HCT116 (cell line): ENCODE data around the gene PRDM1. TPM values are rescaled to one million over a fixed set of nuclear protein-coding genes. Genes with fewer than 3 reads are reported as not detected.

Experiments
- ATAC-seq: fragments of 200-7000 bp; cut with Tn5 transposase; 2 replicates; pipeline ENCODE4 v1.9.1; 2020; ENCODE audit warnings: mild to moderate bottlenecking, moderate library complexity
- BruUV-seq: library from RNA; stranded (reverse); fragments of 400-500 nt; replicated peaks from 2 replicates; lab custom pipeline; 2021; lab: Mats Ljungman, UMichigan
- CTCF ChIA-PET: fragments of 300-600 bp; sonication (Branson Sonifier 250); formaldehyde crosslinking; loops from one replicate; lab custom pipeline; 2021; ENCODE audit warnings: antibody characterized with exemption; lab: Charles Lee
- POLR2A ChIA-PET: fragments of 300-600, 350-600 bp; sonication (Branson Sonifier 250); formaldehyde crosslinking; loops from one replicate; lab custom pipeline; 2021; ENCODE audit warnings: antibody characterized with exemption; lab: Charles Lee
- RAD21 ChIA-PET, 2 experiments: fragments of 300-600 bp; sonication (Branson Sonifier 250); formaldehyde crosslinking; loops; one replicate each; lab custom pipeline; 2023; ENCODE audit warnings: low total read pairs in 2 of 2; ENCODE audit not compliant: uncharacterized antibody in 2 of 2, unreplicated experiment in 2 of 2, low non-redundant PET in 1 of 2; lab: Charles Lee
- DNase-seq: peaks from one replicate; pipeline ENCODE4 v3.0.0-alpha.2; 2010; ENCODE audit warnings: low read depth, low spot score
- H2AFZ ChIP-seq: fragments of 200-600 bp; shearing (Covaris generic), sonication (generic); 2 replicates; pipeline ENCODE4 v1.6.1; 2017; ENCODE audit warnings: low read depth, mixed run types, mixed read lengths, antibody characterized with exemption, low read length; ENCODE audit not compliant: poor library complexity, severe bottlenecking
- H3K27ac ChIP-seq: 2 replicates; pipeline ENCODE4 v1.5.1; 2012; ENCODE audit warnings: low read depth, low read length
- H3K27me3 ChIP-seq: fragments of 200-600 bp; sonication (generic); 2 replicates; pipeline ENCODE4 v1.6.1; 2016; ENCODE audit warnings: mixed run types, low read length, mixed read lengths; ENCODE audit not compliant: insufficient read depth
- H3K36me3 ChIP-seq, 2 experiments: fragments of 200-500 bp in 1 of 2; fragments of 200-600 bp in 1 of 2; sonication (Bioruptor generic) in 1 of 2; sonication (generic) in 1 of 2; 2 replicates each; pipeline versions ENCODE4 v1.5.1 to v1.6.1; 2014 to 2016; ENCODE audit warnings: low read length in 2 of 2, inconsistent platforms in 1 of 2, mixed read lengths in 1 of 2, mixed run types in 1 of 2; ENCODE audit not compliant: insufficient read depth in 2 of 2, control insufficient read depth in 1 of 2
- H3K4me1 ChIP-seq, 2 experiments: fragments of 200-600 bp in 1 of 2; sonication (generic) in 1 of 2; 2 replicates each; pipeline versions ENCODE4 v1.5.1 to v1.6.1; 2012 to 2017; ENCODE audit warnings: low read length in 2 of 2, inconsistent platforms in 1 of 2, mild to moderate bottlenecking in 1 of 2, mixed read lengths in 1 of 2, mixed run types in 1 of 2, moderate library complexity in 1 of 2; ENCODE audit not compliant: insufficient read depth in 2 of 2, control insufficient read depth in 1 of 2
- H3K4me2 ChIP-seq: fragments of 200-600 bp; sonication (generic); 2 replicates; pipeline ENCODE4 v1.6.1; 2017; ENCODE audit warnings: mixed run types, low read length, mixed read lengths
- H3K4me3 ChIP-seq, 2 experiments: fragments of 200-600 bp in 1 of 2; sonication (generic) in 1 of 2; replicated peaks in 1 of 2; 2 replicates each; pipeline ENCODE4 v1.5.1; 2011 to 2016; ENCODE audit warnings: low read length in 2 of 2, control low read depth in 1 of 2, low read depth in 1 of 2, mild to moderate bottlenecking in 1 of 2, mixed read lengths in 1 of 2, mixed run types in 1 of 2
- H3K79me2 ChIP-seq: fragments of 200-600 bp; sonication (generic); 2 replicates; pipeline ENCODE4 v1.6.1; 2017; ENCODE audit warnings: mild to moderate bottlenecking, mixed run types, low read length, moderate library complexity, mixed read lengths; ENCODE audit not compliant: insufficient read depth
- H3K9ac ChIP-seq: fragments of 200-600 bp; sonication (generic); 2 replicates; pipeline ENCODE4 v1.6.1; 2016; ENCODE audit warnings: low read length, mixed read lengths
- H3K9me2 ChIP-seq: fragments of 200-600 bp; sonication (generic), shearing (Covaris generic); 2 replicates; pipeline ENCODE4 v1.6.1; 2017; ENCODE audit warnings: mixed run types, mild to moderate bottlenecking, moderate library complexity; ENCODE audit not compliant: insufficient read depth
- H3K9me3 ChIP-seq, 2 experiments: fragments of 200-500 bp in 1 of 2; fragments of 200-600 bp in 1 of 2; sonication (Bioruptor generic) in 1 of 2; sonication (generic) in 1 of 2; 2 replicates each; pipeline ENCODE4 v1.6.1; 2014 to 2017; ENCODE audit warnings: low read length in 2 of 2, mixed read lengths in 2 of 2, inconsistent platforms in 1 of 2, low read depth in 1 of 2, mild to moderate bottlenecking in 1 of 2, mixed run types in 1 of 2, moderate library complexity in 1 of 2; ENCODE audit not compliant: control insufficient read depth in 1 of 2, insufficient read depth in 1 of 2
- H4K20me1 ChIP-seq: fragments of 200-600 bp; sonication (generic), shearing (Covaris generic); 2 replicates; pipeline ENCODE4 v1.6.1; 2017; ENCODE audit warnings: mixed run types, mild to moderate bottlenecking, moderate library complexity; ENCODE audit not compliant: insufficient read depth
- ATF3 ChIP-seq: IDR thresholded peaks from 2 replicates; pipeline ENCODE4 v1.6.1; 2012
- CBX3 ChIP-seq: IDR thresholded peaks from 2 replicates; pipeline ENCODE4 v1.6.1; 2012; ENCODE audit warnings: low read depth
- CEBPB ChIP-seq: IDR thresholded peaks from 2 replicates; pipeline ENCODE4 v1.6.1; 2012; ENCODE audit warnings: low read depth
- CTCF ChIP-seq, 3 experiments: fragments of 200-600 bp in 1 of 3; sonication (generic) in 1 of 3; IDR thresholded peaks in 2 of 3; conservative IDR thresholded peaks in 1 of 3; 2 replicates each; pipeline ENCODE4 v1.5.1; 2012 to 2017; ENCODE audit warnings: low read depth in 2 of 3, low read length in 2 of 3, antibody characterized with exemption in 1 of 3, borderline replicate concordance in 1 of 3, control low read depth in 1 of 3, mild to moderate bottlenecking in 1 of 3, mixed read lengths in 1 of 3, mixed run types in 1 of 3, moderate library complexity in 1 of 3; ENCODE audit not compliant: insufficient read depth in 1 of 3
- EZH2 ChIP-seq: fragments of 200-600 bp; sonication (generic); IDR thresholded peaks from 2 replicates; pipeline ENCODE4 v1.6.1; 2017; ENCODE audit warnings: antibody characterized with exemption, mixed run types
- EZH2phosphoT487 ChIP-seq: fragments of 200-600 bp; IDR thresholded peaks from 2 replicates; pipeline ENCODE4 v1.6.1; 2018; ENCODE audit warnings: antibody characterized with exemption, borderline replicate concordance
- FOSL1 ChIP-seq: IDR thresholded peaks from 2 replicates; pipeline ENCODE4 v1.6.1; 2012; ENCODE audit warnings: low read depth
- MAX ChIP-seq: IDR thresholded peaks from 2 replicates; pipeline ENCODE4 v1.6.1; 2012
- POLR2A ChIP-seq: IDR thresholded peaks from 2 replicates; pipeline ENCODE4 v1.7.0; 2011; ENCODE audit warnings: borderline replicate concordance; ENCODE audit not compliant: insufficient read depth, insufficient read length; ENCODE audit errors: extremely low read depth
- POLR2AphosphoS5 ChIP-seq: IDR thresholded peaks from 2 replicates; pipeline ENCODE4 v1.6.1; 2011; ENCODE audit warnings: mild to moderate bottlenecking, low read depth, low read length, moderate library complexity
- RAD21 ChIP-seq: IDR thresholded peaks from 2 replicates; pipeline ENCODE4 v1.6.1; 2012; ENCODE audit warnings: low read depth, mild to moderate bottlenecking
- SIN3A ChIP-seq: IDR thresholded peaks from 2 replicates; pipeline ENCODE4 v1.6.1; 2012; ENCODE audit warnings: low read depth
- TCF7L2 ChIP-seq: IDR thresholded peaks from 2 replicates; pipeline ENCODE4 v1.7.0; 2011; ENCODE audit warnings: borderline replicate concordance, inconsistent platforms; ENCODE audit not compliant: insufficient read depth, insufficient read length; ENCODE audit errors: extremely low read depth
- YY1 ChIP-seq: IDR thresholded peaks from 2 replicates; pipeline ENCODE4 v1.6.1; 2011; ENCODE audit warnings: low read length, low read depth, moderate library complexity, mild to moderate bottlenecking; ENCODE audit not compliant: insufficient replicate concordance; ENCODE audit errors: extremely low read depth
- ZBTB33 ChIP-seq: IDR thresholded peaks from 2 replicates; pipeline ENCODE4 v1.6.1; 2011; ENCODE audit warnings: mild to moderate bottlenecking, low read length, moderate library complexity; ENCODE audit not compliant: insufficient replicate concordance; ENCODE audit errors: extremely low read depth
- ZFX ChIP-seq: fragments of 450-650 bp; IDR thresholded peaks from 2 replicates; pipeline ENCODE4 v1.6.1; 2017
- intact Hi-C: fragments of 100-400 bp; cut with micrococcal nuclease; formaldehyde crosslinking; loops from 2 replicates; pipeline ENCODE4 v1.10.0; 2022
- total RNA-seq: library from RNA; stranded (reverse); gene quantifications from one replicate; pipeline ENCODE4 v1.2.1, GENCODE V29; 2021; ENCODE audit not compliant: unreplicated experiment

Gene PRDM1
- total RNA-seq, 1 experiment from 2014 or later = 3.4 TPM

GRCh38 chr6:106094261-106094963 lies 8.3 kb downstream of the PRDM1 start:
- H3K27ac ChIP-seq = no peak overlapping the region
- CTCF ChIA-PET = no interaction called here

GRCh38 chr6:106094964-106095335 lies 8.8 kb downstream of the PRDM1 start:
- intact Hi-C loops = loop anchor here (10.0 kb wide), 1 partner anchor 350 kb away; no protein-coding TSS in a partner anchor
- no peaks in the 10 kb centered on the region for H3K79me2 ChIP-seq
- POLR2A ChIA-PET = no interaction called here
- H3K9ac ChIP-seq = no peak overlapping the region
- BruUV-seq = no TSS peak
- H3K27ac ChIP-seq = no peak overlapping the region
- no peak overlapping the region for H3K4me2 ChIP-seq
- no peaks in the 10 kb centered on the region for H3K27me3 ChIP-seq
- no peaks in the 10 kb centered on the region for H3K9me2 ChIP-seq
- CTCF ChIA-PET = interaction anchor here (1.5 kb wide), 1 partner anchor 10 kb away, joined by 4 read pairs; no protein-coding TSS in a partner anchor
- DNase-seq (no peak), ATAC-seq (no peak)
- no peaks in the 10 kb centered on the region for H3K36me3 ChIP-seq
- H4K20me1 ChIP-seq = no peaks in the 10 kb centered on the region
- RAD21 ChIA-PET = no interaction called here
- no peak overlapping the region for H2AFZ ChIP-seq
- peaks cover 6 to 25% of the 10 kb centered on the region in 2 experiments; a peak in 3 of 4 replicates for H3K4me1 ChIP-seq
- no peak overlapping the region for H3K4me3 ChIP-seq
- H3K9me3 ChIP-seq = no peaks in the 10 kb centered on the region
- TF ChIP-seq ZFX (no peak), ZBTB33 (no peak), EZH2 (no peak), EZH2phosphoT487 (no peak), YY1 (no peak), FOSL1 (no peak), POLR2A (no peak), CTCF (IDR thresholded peaks at IDR 0.05 in 2 of 3, conservative IDR thresholded peaks at IDR 0.05 in 1 of 3; ENCODE audit: borderline replicate concordance in 1 of 3, insufficient read depth in 1 of 3, low read depth in 2 of 3, low read length in 2 of 3) (no peak), SIN3A (no peak), CBX3 (no peak), ATF3 (no peak)

More at GRCh38 chr6:106094261-106094963, 8.3 kb downstream of the PRDM1 start:
- H3K4me1 ChIP-seq = peaks cover 6 to 25% of the 10 kb centered on the region in 2 experiments; a peak in 3 of 4 replicates
- no peak overlapping the region for H3K4me2 ChIP-seq
- no TSS peak for BruUV-seq
- no peaks in the 10 kb centered on the region for H3K79me2 ChIP-seq
- H3K36me3 ChIP-seq = no peaks in the 10 kb centered on the region
- no peaks in the 10 kb centered on the region for H3K27me3 ChIP-seq
- intact Hi-C loops = loop anchor here (10.0 kb wide), 1 partner anchor 350 kb away; no protein-coding TSS in a partner anchor
- POLR2A ChIA-PET = no interaction called here
- H3K9me3 ChIP-seq = no peaks in the 10 kb centered on the region
- DNase-seq (no peak), ATAC-seq (no peak)
- H2AFZ ChIP-seq = no peak overlapping the region
- H4K20me1 ChIP-seq = no peaks in the 10 kb centered on the region
- no peak overlapping the region for H3K4me3 ChIP-seq
- no peak overlapping the region for H3K9ac ChIP-seq
- no peak for TF ChIP-seq EZH2
- no peak for TF ChIP-seq POLR2A
- TF ChIP-seq CEBPB = no peak
- TF ChIP-seq SIN3A = no peak
- TF ChIP-seq TCF7L2 = no peak
- no peak for TF ChIP-seq RAD21
- no peak for TF ChIP-seq MAX
- TF ChIP-seq POLR2AphosphoS5 = no peak
- RAD21 ChIA-PET = no interaction called here
- no peaks in the 10 kb centered on the region for H3K9me2 ChIP-seq
